ENCODE data around the gene CCDC74B. TPM values are rescaled to one million over a fixed set of nuclear protein-coding genes. Genes with fewer than 3 reads are reported as not detected.
"Not testable (repeated sequence)": the region's sequence is repeated elsewhere in the genome, so short reads cannot be mapped to it uniquely, and the experiment has no call there.

The CCDC74B gene
- total RNA-seq, 8 experiments from 2014 or later: 1.2 to 13.4 (median 6.6) TPM

DNA sequence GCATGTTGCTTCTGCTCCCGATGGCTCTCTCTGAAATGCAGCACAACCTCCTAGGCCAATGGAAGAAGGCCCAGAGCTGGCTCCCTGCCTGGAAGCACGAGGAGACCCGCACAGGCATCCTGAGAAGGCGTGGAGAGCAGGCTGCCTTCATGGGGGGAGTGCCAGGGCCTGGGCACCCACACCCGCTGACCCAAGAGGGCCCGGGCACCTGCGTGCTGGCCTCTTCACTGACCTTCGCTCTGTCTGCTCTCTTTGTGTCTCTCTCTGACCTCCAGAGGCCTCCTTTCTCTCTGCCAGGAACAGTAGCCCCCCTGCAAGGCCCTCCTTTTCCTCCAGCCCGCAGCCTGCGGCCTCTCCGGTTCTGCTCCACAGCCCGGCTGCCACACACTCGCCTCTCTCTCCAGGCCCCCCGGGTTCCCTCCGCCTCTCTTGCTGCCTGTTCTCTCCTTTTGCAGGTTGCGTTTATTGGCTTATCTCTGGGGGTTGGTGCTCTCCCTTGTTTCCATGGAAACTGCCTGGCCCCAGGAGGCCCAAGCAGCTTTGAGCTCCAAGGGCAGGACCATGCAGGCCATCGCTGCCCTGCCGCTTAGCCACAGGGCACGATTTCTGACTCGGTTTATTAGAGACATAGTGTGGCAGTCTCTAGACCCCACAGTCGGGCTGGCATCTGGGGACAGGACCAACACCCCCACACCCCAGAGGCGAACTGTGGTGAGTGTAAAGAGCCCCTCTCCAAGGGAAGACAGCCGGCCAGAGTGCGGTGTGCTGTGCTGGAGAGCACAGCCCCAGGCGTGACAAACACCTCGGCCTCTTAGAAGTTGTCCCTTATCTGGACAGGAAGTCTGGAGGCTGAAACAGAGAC lies 38.8 kb upstream of the CCDC74B start:
- in situ Hi-C loops (cut with MboI; ENCODE audit: low pct_unique_long_range_greater_than_20kb in 2 of 9, low sequenced_read_pairs in 9 of 9, unreplicated experiment in 9 of 9): loop anchor here in 4 of 9 experiments (10.0 to 25.0 kb wide), 2 partner anchors 151 to 154 kb away; partner anchors contain the start of gene IMP4 (in 3 of the 4)
- WGBS, 10 experiments: 10 to 100% (median 100%) methylated on average over 1 to 3 of the region's 26 CpGs; no CpG with 5 or more reads in 7 of the 10 experiments
- Histone ChIP-seq H3K4me1 (replicated peaks in 1 of 2) (peaks cover 18 to 22% of the 10 kb centered on the region in 2 donors), H3K27ac (peak overlapping the region; percentile 86 to 93), H3K4me3 (peak overlapping the region; percentile 64 to 98 (median 83))
- peak in 5 of 8 experiments; percentile 15 to 36 (median 25) for ATAC-seq (replicated peaks in 6 of 8)

DNA sequence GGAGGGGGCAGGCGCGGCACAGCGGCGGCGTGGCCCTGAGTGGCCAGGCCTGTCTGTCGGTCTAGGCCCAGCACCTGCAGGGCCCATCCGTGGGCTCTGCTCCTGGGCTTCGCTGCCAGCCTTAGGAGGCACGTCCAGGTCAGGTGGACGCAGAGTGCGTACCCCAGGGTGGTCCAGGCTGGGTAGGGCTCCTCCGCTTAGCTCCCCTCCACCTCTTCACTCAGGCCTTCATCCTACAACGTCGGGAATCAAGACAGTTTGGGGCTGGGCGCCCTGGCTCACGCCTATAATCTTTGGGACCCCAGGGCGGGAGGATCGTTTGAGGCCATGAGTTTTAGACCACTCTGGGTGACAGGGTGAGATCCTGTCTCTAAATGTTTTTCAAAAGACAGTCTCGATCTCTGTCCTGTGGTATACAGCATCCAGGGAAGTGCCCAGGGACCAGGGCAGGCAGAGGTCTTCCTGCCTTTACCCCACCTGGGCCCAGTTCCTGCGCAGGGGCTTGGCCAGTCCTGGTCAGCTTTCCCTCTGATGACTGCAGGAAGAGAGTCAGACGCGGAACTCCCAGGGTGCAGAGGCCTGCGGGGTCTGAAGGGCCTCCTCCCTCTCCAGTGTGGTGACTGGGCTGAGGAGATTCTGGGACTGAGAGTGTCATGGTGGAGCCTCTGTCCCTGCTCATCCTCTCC lies 38.1 kb upstream of the CCDC74B start:
- in situ Hi-C loops (cut with MboI; ENCODE audit: low pct_unique_long_range_greater_than_20kb in 2 of 9, low sequenced_read_pairs in 9 of 9, unreplicated experiment in 9 of 9): loop anchor here in 4 of 9 experiments (10.0 to 25.0 kb wide), 2 partner anchors 152 to 154 kb away; partner anchors contain the start of gene IMP4 (in 3 of the 4)
- Histone ChIP-seq H3K4me1 (replicated peaks in 1 of 2) (peaks cover 18 to 22% of the 10 kb centered on the region in 2 donors), H3K4me3 (peak overlapping the region; percentile 64 to 98 (median 83)), H3K27ac (peak overlapping the region; percentile 86 to 93)
- WGBS, 10 experiments: 33% methylated on average over 3 of the region's 23 CpGs; no CpG with 5 or more reads in 9 of the 10 experiments
- peak in 1 of 8 experiments; percentile 0 for ATAC-seq (replicated peaks in 6 of 8)

- in situ Hi-C loops (cut with MboI; ENCODE audit: low pct_unique_long_range_greater_than_20kb in 2 of 9, low sequenced_read_pairs in 9 of 9, unreplicated experiment in 9 of 9): loop anchor here in 4 of 9 experiments (10.0 to 25.0 kb wide), 2 partner anchors 153 to 155 kb away; partner anchors contain the start of gene IMP4 (in 3 of the 4)
- no CpG with 5 or more reads among the region's 86 CpGs for whole genome bisulfite sequencing, 10 experiments
- Histone ChIP-seq H3K4me1 (replicated peaks in 1 of 2) (peaks cover 18 to 20% of the 10 kb centered on the region in 2 donors), H3K4me3 (peak within 1 kb of the TSS; percentile 64 to 98 (median 83)), H3K27ac (peak within 1 kb of the TSS; percentile 86 to 93)
- ATAC-seq (replicated peaks in 6 of 8): peak; percentile 76 to 87 (median 82)
These were observed 37.2 kb upstream of the CCDC74B start, which contains the start of gene MZT2B for GRCh38 chr2:130181880-130182682. Gene MZT2B, plus strand, starts transcription at chr2:130182262. Its CDS starts 21 bp downstream, at chr2:130182283.

DNA sequence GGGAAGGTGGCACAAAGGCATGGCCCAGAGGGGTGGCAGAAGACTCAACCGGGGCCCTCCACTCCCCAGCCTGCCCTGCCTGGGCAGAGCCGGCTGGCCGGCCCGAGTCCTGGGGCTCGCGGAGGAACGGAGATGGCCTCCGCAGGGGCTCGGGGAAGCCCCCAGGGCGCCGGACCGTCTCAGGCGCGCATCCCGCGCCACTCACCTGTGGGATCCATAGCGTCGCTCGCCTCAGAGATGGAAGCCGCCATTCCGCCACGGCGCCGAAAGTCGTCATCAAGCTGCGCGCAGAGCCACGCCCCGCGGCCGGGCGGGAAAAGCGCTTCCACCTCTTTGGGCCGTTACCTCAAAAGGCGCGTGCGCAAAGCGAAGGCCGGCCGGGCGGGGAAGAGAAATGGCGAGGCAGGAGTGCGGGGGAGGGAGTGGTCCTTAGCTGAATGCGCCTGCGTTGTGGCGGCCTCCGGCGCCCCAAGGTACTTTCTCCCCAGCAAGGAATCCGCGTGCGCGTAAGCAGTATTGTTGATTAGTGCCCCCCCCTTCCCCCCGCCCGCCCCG lies 36.5 kb upstream of the CCDC74B start, which contains the start of gene SMPD4:
Gene SMPD4 (minus strand): TSS at position 278 of the 555 bp plus-strand sequence. CDS start 5,010 bp downstream, outside the sequence.
- peak within 1 kb of the TSS; percentile 64 to 98 (median 83) for H3K4me3 ChIP-seq
- 0 to 9% methylated on average over 1 to 19 of the region's 55 CpGs; no CpG with 5 or more reads in 8 of the 10 experiments for WGBS, 10 experiments
- ATAC-seq (replicated peaks in 6 of 8): peak; percentile 70 to 81 (median 72)
- H3K27ac ChIP-seq: peak within 1 kb of the TSS; percentile 86 to 93
- in situ Hi-C loops (cut with MboI; ENCODE audit: low pct_unique_long_range_greater_than_20kb in 2 of 9, low sequenced_read_pairs in 9 of 9, unreplicated experiment in 9 of 9): loop anchor here in 4 of 9 experiments (10.0 to 25.0 kb wide), 2 partner anchors 153 to 156 kb away; partner anchors contain the start of gene IMP4 (in 3 of the 4)
- peaks cover 18 to 20% of the 10 kb centered on the region in 2 donors for H3K4me1 ChIP-seq (replicated peaks in 1 of 2)

- 0 to 47% (median 6%) methylated on average over 1 to 19 of the region's 38 CpGs; no CpG with 5 or more reads in 2 of the 10 experiments for WGBS, 10 experiments
- ATAC-seq (replicated peaks in 6 of 8): not testable (repeated sequence)
- in situ Hi-C loops (cut with MboI; ENCODE audit: low pct_unique_long_range_greater_than_20kb in 2 of 9, low sequenced_read_pairs in 9 of 9, unreplicated experiment in 9 of 9): loop anchor here in 4 of 9 experiments (10.0 to 25.0 kb wide), 2 partner anchors 154 to 157 kb away; partner anchors contain the start of gene IMP4 (in 3 of the 4)
- peaks cover 18 to 20% of the 10 kb centered on the region in 2 donors for H3K4me1 ChIP-seq (replicated peaks in 1 of 2)
- peak overlapping the region; percentile 86 to 93 for H3K27ac ChIP-seq
- H3K4me3 ChIP-seq: peak overlapping the region; percentile 64 to 98 (median 83)
These were observed 35.8 kb upstream of the CCDC74B start for GRCh38 chr2:130180404-130181324.

- ATAC-seq (replicated peaks in 6 of 8); H3K4me1 ChIP-seq (replicated peaks in 1 of 2); H3K27ac ChIP-seq; H3K4me3 ChIP-seq: not testable (repeated sequence)
- WGBS, 10 experiments: 83 to 100% (median 93%) methylated on average over 1 to 3 of the region's 5 CpGs; no CpG with 5 or more reads in 5 of the 10 experiments
- in situ Hi-C loops (cut with MboI; ENCODE audit: low pct_unique_long_range_greater_than_20kb in 2 of 9, low sequenced_read_pairs in 9 of 9, unreplicated experiment in 9 of 9): loop anchor here in 5 of 9 experiments (25.0 kb wide), 1 partner anchor 162 kb away; the partner anchor contains the start of gene IMP4 (in 5 of the 5)
These were observed 30.0 kb upstream of the CCDC74B start for GRCh38 chr2:130174866-130175265.

GRCh38 chr2:130169896-130170295 lies 25.0 kb upstream of the CCDC74B start:
- no peak overlapping the region for H3K27ac ChIP-seq
- H3K4me3 ChIP-seq: no peak overlapping the region
- 80 to 100% (median 96%) methylated on average over 1 to 6 of the region's 7 CpGs; no CpG with 5 or more reads in 3 of the 10 experiments for WGBS, 10 experiments
- no peaks in the 10 kb centered on the region for H3K4me1 ChIP-seq (replicated peaks in 1 of 2)
- in situ Hi-C loops (cut with MboI; ENCODE audit: low pct_unique_long_range_greater_than_20kb in 2 of 9, low sequenced_read_pairs in 9 of 9, unreplicated experiment in 9 of 9): loop anchor here in 2 of 9 experiments (25.0 kb wide), 1 partner anchor 167 kb away; the partner anchor contains the start of gene IMP4 (in 2 of the 2)
- ATAC-seq (replicated peaks in 6 of 8): no peak

GRCh38 chr2:130169163-130169562 lies 24.3 kb upstream of the CCDC74B start:
- H3K27ac ChIP-seq; H3K4me1 ChIP-seq (replicated peaks in 1 of 2); H3K4me3 ChIP-seq; ATAC-seq (replicated peaks in 6 of 8): not testable (repeated sequence)
- in situ Hi-C loops (cut with MboI; ENCODE audit: low pct_unique_long_range_greater_than_20kb in 2 of 9, low sequenced_read_pairs in 9 of 9, unreplicated experiment in 9 of 9): loop anchor here in 2 of 9 experiments (25.0 kb wide), 1 partner anchor 168 kb away; the partner anchor contains the start of gene IMP4 (in 2 of the 2)
- WGBS, 10 experiments: 100% methylated on average over 2 of the region's 3 CpGs; no CpG with 5 or more reads in 8 of the 10 experiments

DNA sequence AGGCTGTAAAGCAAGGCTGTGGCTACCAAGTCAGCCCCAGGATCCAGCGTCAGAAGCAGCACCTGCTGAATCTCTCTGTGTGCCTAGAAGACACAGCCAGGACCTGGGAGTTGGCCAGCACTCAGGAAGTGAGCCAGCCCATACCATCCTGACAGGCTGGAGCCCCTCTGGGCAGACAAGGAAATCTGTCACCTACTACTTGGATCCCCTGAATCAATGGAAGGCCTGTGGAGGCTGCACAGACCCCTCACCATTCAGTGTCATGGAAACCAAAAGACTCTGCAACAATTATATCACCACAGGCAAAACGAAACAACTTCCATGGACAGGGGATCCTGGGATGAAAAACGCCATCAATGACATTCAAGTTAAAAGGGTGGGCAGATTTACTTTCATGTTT lies 21.7 kb upstream of the CCDC74B start:
- H3K27ac ChIP-seq; H3K4me1 ChIP-seq (replicated peaks in 1 of 2); H3K4me3 ChIP-seq: not testable (repeated sequence)
- 50 to 100% (median 69%) methylated on average over 1 to 2 of the region's 3 CpGs; no CpG with 5 or more reads in 6 of the 10 experiments for WGBS, 10 experiments
- ATAC-seq (replicated peaks in 6 of 8): peak in 2 of 8 experiments; percentile 28 to 90
- in situ Hi-C loops (cut with MboI; ENCODE audit: low pct_unique_long_range_greater_than_20kb in 2 of 9, low sequenced_read_pairs in 9 of 9, unreplicated experiment in 9 of 9): loop anchor here in 2 of 9 experiments (25.0 kb wide), 1 partner anchor 171 kb away; the partner anchor contains the start of gene IMP4 (in 2 of the 2)

DNA sequence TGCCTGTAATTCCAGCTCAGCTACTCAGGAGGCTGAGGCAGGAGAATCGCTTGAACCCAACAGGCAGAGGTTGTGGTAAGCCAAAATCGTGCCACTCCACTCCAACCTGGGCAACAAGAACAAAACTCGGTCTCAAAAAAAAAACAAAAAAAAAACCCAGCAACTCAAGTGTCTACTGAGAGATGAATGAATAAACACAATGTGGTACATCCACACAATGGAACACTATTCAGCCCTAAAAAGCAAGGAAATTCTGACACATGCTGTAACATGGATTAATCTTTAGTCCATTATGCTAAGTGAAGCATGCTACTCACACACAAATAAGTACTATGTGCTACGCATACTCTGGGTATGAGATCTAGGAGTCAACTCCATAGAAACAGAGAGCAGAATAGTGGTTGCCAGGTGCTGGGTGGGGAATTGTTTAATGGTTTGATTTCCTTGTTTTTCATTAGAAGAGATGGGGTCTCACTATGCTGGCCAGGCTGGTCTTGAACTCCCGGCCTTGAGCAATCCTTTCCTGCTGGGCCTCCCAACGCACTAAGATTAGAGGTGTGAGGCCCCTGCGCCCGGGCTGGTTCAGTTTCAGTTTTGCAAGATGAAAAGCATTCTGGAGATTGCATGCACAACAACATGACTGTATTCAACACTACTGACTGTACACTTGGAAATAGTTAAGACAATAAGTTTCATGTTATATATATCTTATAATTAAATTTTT lies 20.5 kb upstream of the CCDC74B start:
- in situ Hi-C loops (cut with MboI; ENCODE audit: low pct_unique_long_range_greater_than_20kb in 2 of 9, low sequenced_read_pairs in 9 of 9, unreplicated experiment in 9 of 9): loop anchor here in 2 of 9 experiments (25.0 kb wide), 1 partner anchor 172 kb away; the partner anchor contains the start of gene IMP4 (in 2 of the 2)
- WGBS, 10 experiments: 80 to 100% (median 92%) methylated on average over 1 to 6 of the region's 8 CpGs
- Histone ChIP-seq H3K4me1 (replicated peaks in 1 of 2) (no peaks in the 10 kb centered on the region), H3K27ac (no peak overlapping the region), H3K4me3 (no peak overlapping the region)
- ATAC-seq (replicated peaks in 6 of 8): no peak

All from motor neuron (in vitro differentiated cells).